ENCODE results near the gene C1orf210. TPM values are rescaled to one million over a fixed set of nuclear protein-coding genes. Genes with fewer than 3 reads are reported as not detected.

C1orf210 gene
- total RNA-seq, 1 donor from 2014 or later: 34.3 TPM

GRCh38 chr1:43315963-43316737, 30.8 kb upstream of the C1orf210 start:
- no peak for TF ChIP-seq CTCF (IDR thresholded peaks at IDR 0.05; ENCODE audit: unreplicated experiment)
- Mint-ChIP-seq H3K36me3 (ENCODE audit: insufficient read depth) (no peaks in the 10 kb centered on the region), H3K4me1 (ENCODE audit: low read depth) (peaks cover 3% of the 10 kb centered on the region), H3K27me3 (peaks cover 7% of the 10 kb centered on the region), H3K27ac (no peak overlapping the region), H3K9me3 (ENCODE audit: low read depth) (no peaks in the 10 kb centered on the region), H3K4me3 (ENCODE audit: low read depth) (no peak overlapping the region)
- DNase-seq (ENCODE audit: low spot score, unreplicated experiment): no peak

GRCh38 chr1:43315481-43315880, 30.1 kb upstream of the C1orf210 start:
- Mint-ChIP-seq H3K27me3 (peaks cover 12% of the 10 kb centered on the region), H3K36me3 (ENCODE audit: insufficient read depth) (no peaks in the 10 kb centered on the region), H3K27ac (no peak overlapping the region), H3K4me3 (ENCODE audit: low read depth) (no peak overlapping the region), H3K4me1 (ENCODE audit: low read depth) (peaks cover 3% of the 10 kb centered on the region), H3K9me3 (ENCODE audit: low read depth) (no peaks in the 10 kb centered on the region)
- no peak for TF ChIP-seq CTCF (IDR thresholded peaks at IDR 0.05; ENCODE audit: unreplicated experiment)
- no peak for DNase-seq (ENCODE audit: low spot score, unreplicated experiment)

GRCh38 chr1:43314233-43314632, 28.9 kb upstream of the C1orf210 start:
- peaks cover 12% of the 10 kb centered on the region for H3K27me3 Mint-ChIP-seq
- no peaks in the 10 kb centered on the region for H3K36me3 Mint-ChIP-seq (ENCODE audit: insufficient read depth)
- H3K4me3 Mint-ChIP-seq (ENCODE audit: low read depth): no peak overlapping the region
- peaks cover 3% of the 10 kb centered on the region for H3K4me1 Mint-ChIP-seq (ENCODE audit: low read depth)
- DNase-seq (ENCODE audit: low spot score, unreplicated experiment): no peak
- no peaks in the 10 kb centered on the region for H3K9me3 Mint-ChIP-seq (ENCODE audit: low read depth)
- no peak for TF ChIP-seq CTCF (IDR thresholded peaks at IDR 0.05; ENCODE audit: unreplicated experiment)
- H3K27ac Mint-ChIP-seq: no peak overlapping the region

- no peak for TF ChIP-seq CTCF (IDR thresholded peaks at IDR 0.05; ENCODE audit: unreplicated experiment)
- no peaks in the 10 kb centered on the region for H3K36me3 Mint-ChIP-seq (ENCODE audit: insufficient read depth)
- H3K27me3 Mint-ChIP-seq: peaks cover 12% of the 10 kb centered on the region
- no peaks in the 10 kb centered on the region for H3K9me3 Mint-ChIP-seq (ENCODE audit: low read depth)
- H3K4me3 Mint-ChIP-seq (ENCODE audit: low read depth): no peak overlapping the region
- no peak overlapping the region for H3K27ac Mint-ChIP-seq
- DNase-seq (ENCODE audit: low spot score, unreplicated experiment): no peak
- peaks cover 3% of the 10 kb centered on the region for H3K4me1 Mint-ChIP-seq (ENCODE audit: low read depth)
Observed at GRCh38 chr1:43313771-43314170, 28.4 kb upstream of the C1orf210 start.

GRCh38 chr1:43312663-43313515, 27.5 kb upstream of the C1orf210 start:
- Mint-ChIP-seq H3K9me3 (ENCODE audit: low read depth) (no peaks in the 10 kb centered on the region), H3K36me3 (ENCODE audit: insufficient read depth) (no peaks in the 10 kb centered on the region), H3K27me3 (peaks cover 12% of the 10 kb centered on the region), H3K4me3 (ENCODE audit: low read depth) (no peak overlapping the region), H3K27ac (no peak overlapping the region), H3K4me1 (ENCODE audit: low read depth) (peaks cover 3% of the 10 kb centered on the region)
- no peak for TF ChIP-seq CTCF (IDR thresholded peaks at IDR 0.05; ENCODE audit: unreplicated experiment)
- no peak for DNase-seq (ENCODE audit: low spot score, unreplicated experiment)
